ENCODE measurements around the gene CTIF.

The CTIF gene

GRCh38 chr18:48730010-48730409 is 191.2 kb downstream of the CTIF start:
- no CpG with 5 or more reads among the region's 12 CpGs for WGBS (ENCODE audit: insufficient coverage, insufficient read length)

GRCh38 chr18:48732767-48733424 is 194.1 kb downstream of the CTIF start:
- H3K4me3 ChIP-seq (ENCODE audit: low read length), result no peak overlapping the region
- H3K36me3 ChIP-seq (ENCODE audit: control insufficient read depth, insufficient read depth, low read length), result no peaks in the 10 kb centered on the region
- no peaks in the 10 kb centered on the region for H3K9me3 ChIP-seq (ENCODE audit: control insufficient read depth, insufficient read depth, low read length)
- H3K4me1 ChIP-seq (ENCODE audit: control insufficient read depth, insufficient read depth, low read length), result peaks cover 2% of the 10 kb centered on the region
- WGBS (ENCODE audit: insufficient coverage, insufficient read length), result no CpG with 5 or more reads among the region's 11 CpGs
- no peak for DNase-seq (ENCODE audit: low read depth, low spot score)
- H3K27ac ChIP-seq (ENCODE audit: low read length), result no peak overlapping the region
- no peaks in the 10 kb centered on the region for H3K27me3 ChIP-seq (ENCODE audit: control insufficient read depth, insufficient read depth, low read length)

More at GRCh38 chr18:48730010-48730409, 191.2 kb downstream of the CTIF start:
- Histone ChIP-seq H3K4me1 (ENCODE audit: control insufficient read depth, insufficient read depth, low read length) (peaks cover 2% of the 10 kb centered on the region), H3K36me3 (ENCODE audit: control insufficient read depth, insufficient read depth, low read length) (no peaks in the 10 kb centered on the region), H3K27me3 (ENCODE audit: control insufficient read depth, insufficient read depth, low read length) (no peaks in the 10 kb centered on the region), H3K9me3 (ENCODE audit: control insufficient read depth, insufficient read depth, low read length) (no peaks in the 10 kb centered on the region), H3K4me3 (ENCODE audit: low read length) (no peak overlapping the region), H3K27ac (ENCODE audit: low read length) (no peak overlapping the region)
- no peak for DNase-seq (ENCODE audit: low read depth, low spot score)

GRCh38 chr18:48733643-48734253 is 194.9 kb downstream of the CTIF start:
- no peaks in the 10 kb centered on the region for H3K9me3 ChIP-seq (ENCODE audit: control insufficient read depth, insufficient read depth, low read length)
- no CpG with 5 or more reads among the region's 10 CpGs for WGBS (ENCODE audit: insufficient coverage, insufficient read length)
- no peak for DNase-seq (ENCODE audit: low read depth, low spot score)
- H3K4me1 ChIP-seq (ENCODE audit: control insufficient read depth, insufficient read depth, low read length), result peaks cover 2% of the 10 kb centered on the region
- no peak overlapping the region for H3K27ac ChIP-seq (ENCODE audit: low read length)
- H3K36me3 ChIP-seq (ENCODE audit: control insufficient read depth, insufficient read depth, low read length), result no peaks in the 10 kb centered on the region
- no peak overlapping the region for H3K4me3 ChIP-seq (ENCODE audit: low read length)
- H3K27me3 ChIP-seq (ENCODE audit: control insufficient read depth, insufficient read depth, low read length), result no peaks in the 10 kb centered on the region

- H3K27ac ChIP-seq (ENCODE audit: low read length), result no peak overlapping the region
- WGBS (ENCODE audit: insufficient coverage, insufficient read length), result no CpG with 5 or more reads among the region's 5 CpGs
These were observed 195.6 kb downstream of the CTIF start for GRCh38 chr18:48734460-48734859.

GRCh38 chr18:48735080-48735676 is 196.3 kb downstream of the CTIF start:
- H3K4me1 ChIP-seq (ENCODE audit: control insufficient read depth, insufficient read depth, low read length), result peaks cover 2% of the 10 kb centered on the region
- H3K27me3 ChIP-seq (ENCODE audit: control insufficient read depth, insufficient read depth, low read length), result no peaks in the 10 kb centered on the region
- no peaks in the 10 kb centered on the region for H3K36me3 ChIP-seq (ENCODE audit: control insufficient read depth, insufficient read depth, low read length)
- H3K9me3 ChIP-seq (ENCODE audit: control insufficient read depth, insufficient read depth, low read length), result no peaks in the 10 kb centered on the region
- H3K27ac ChIP-seq (ENCODE audit: low read length), result no peak overlapping the region
- DNase-seq (ENCODE audit: low read depth, low spot score), result no peak
- no peak overlapping the region for H3K4me3 ChIP-seq (ENCODE audit: low read length)
- no CpG with 5 or more reads among the region's 8 CpGs for WGBS (ENCODE audit: insufficient coverage, insufficient read length)

More at GRCh38 chr18:48734460-48734859, 195.6 kb downstream of the CTIF start:
- no peak overlapping the region for H3K4me3 ChIP-seq (ENCODE audit: low read length)
- no peaks in the 10 kb centered on the region for H3K27me3 ChIP-seq (ENCODE audit: control insufficient read depth, insufficient read depth, low read length)
- no peaks in the 10 kb centered on the region for H3K36me3 ChIP-seq (ENCODE audit: control insufficient read depth, insufficient read depth, low read length)
- no peak for DNase-seq (ENCODE audit: low read depth, low spot score)
- H3K4me1 ChIP-seq (ENCODE audit: control insufficient read depth, insufficient read depth, low read length), result peaks cover 2% of the 10 kb centered on the region
- H3K9me3 ChIP-seq (ENCODE audit: control insufficient read depth, insufficient read depth, low read length), result no peaks in the 10 kb centered on the region

- no peak overlapping the region for H3K4me3 ChIP-seq (ENCODE audit: low read length)
- H3K27me3 ChIP-seq (ENCODE audit: control insufficient read depth, insufficient read depth, low read length), result no peaks in the 10 kb centered on the region
- no peak overlapping the region for H3K27ac ChIP-seq (ENCODE audit: low read length)
- no peaks in the 10 kb centered on the region for H3K9me3 ChIP-seq (ENCODE audit: control insufficient read depth, insufficient read depth, low read length)
- no peaks in the 10 kb centered on the region for H3K36me3 ChIP-seq (ENCODE audit: control insufficient read depth, insufficient read depth, low read length)
- no peak for DNase-seq (ENCODE audit: low read depth, low spot score)
- no CpG with 5 or more reads among the region's 14 CpGs for WGBS (ENCODE audit: insufficient coverage, insufficient read length)
- H3K4me1 ChIP-seq (ENCODE audit: control insufficient read depth, insufficient read depth, low read length), result peaks cover 2% of the 10 kb centered on the region
These were observed 196.9 kb downstream of the CTIF start for GRCh38 chr18:48735681-48736255.

GRCh38 chr18:48736321-48737260 is 197.8 kb downstream of the CTIF start:
- DNase-seq (ENCODE audit: low read depth, low spot score), result no peak
- Histone ChIP-seq H3K4me1 (ENCODE audit: control insufficient read depth, insufficient read depth, low read length) (peaks cover 2% of the 10 kb centered on the region), H3K4me3 (ENCODE audit: low read length) (no peak overlapping the region), H3K36me3 (ENCODE audit: control insufficient read depth, insufficient read depth, low read length) (no peaks in the 10 kb centered on the region), H3K27me3 (ENCODE audit: control insufficient read depth, insufficient read depth, low read length) (no peaks in the 10 kb centered on the region), H3K9me3 (ENCODE audit: control insufficient read depth, insufficient read depth, low read length) (no peaks in the 10 kb centered on the region), H3K27ac (ENCODE audit: low read length) (no peak overlapping the region)
- WGBS (ENCODE audit: insufficient coverage, insufficient read length), result no CpG with 5 or more reads among the region's 13 CpGs

GRCh38 chr18:48739266-48740067 is 200.6 kb downstream of the CTIF start:
- WGBS (ENCODE audit: insufficient coverage, insufficient read length), result no CpG with 5 or more reads among the region's 17 CpGs
- Histone ChIP-seq H3K4me3 (ENCODE audit: low read length) (no peak overlapping the region), H3K4me1 (ENCODE audit: control insufficient read depth, insufficient read depth, low read length) (peaks cover 2% of the 10 kb centered on the region), H3K27me3 (ENCODE audit: control insufficient read depth, insufficient read depth, low read length) (no peaks in the 10 kb centered on the region; the same call in 1 of the 2 replicates), H3K9me3 (ENCODE audit: control insufficient read depth, insufficient read depth, low read length) (no peaks in the 10 kb centered on the region), H3K27ac (ENCODE audit: low read length) (no peak overlapping the region), H3K36me3 (ENCODE audit: control insufficient read depth, insufficient read depth, low read length) (no peaks in the 10 kb centered on the region)
- DNase-seq (ENCODE audit: low read depth, low spot score), result no peak

GRCh38 chr18:48740068-48740440 is 201.2 kb downstream of the CTIF start:
- no peak for DNase-seq (ENCODE audit: low read depth, low spot score)
- WGBS (ENCODE audit: insufficient coverage, insufficient read length), result no CpG with 5 or more reads among the region's 4 CpGs
- H3K4me3 ChIP-seq (ENCODE audit: low read length), result no peak overlapping the region
- no peaks in the 10 kb centered on the region for H3K36me3 ChIP-seq (ENCODE audit: control insufficient read depth, insufficient read depth, low read length)
- H3K9me3 ChIP-seq (ENCODE audit: control insufficient read depth, insufficient read depth, low read length), result no peaks in the 10 kb centered on the region
- H3K27ac ChIP-seq (ENCODE audit: low read length), result no peak overlapping the region
- no peaks in the 10 kb centered on the region; the same call in 1 of the 2 replicates for H3K27me3 ChIP-seq (ENCODE audit: control insufficient read depth, insufficient read depth, low read length)
- H3K4me1 ChIP-seq (ENCODE audit: control insufficient read depth, insufficient read depth, low read length), result no peaks in the 10 kb centered on the region

All from iPS DF 6.9 (cell line).